ENCODE results near the gene ANKS1A.

ANKS1A gene

DNA sequence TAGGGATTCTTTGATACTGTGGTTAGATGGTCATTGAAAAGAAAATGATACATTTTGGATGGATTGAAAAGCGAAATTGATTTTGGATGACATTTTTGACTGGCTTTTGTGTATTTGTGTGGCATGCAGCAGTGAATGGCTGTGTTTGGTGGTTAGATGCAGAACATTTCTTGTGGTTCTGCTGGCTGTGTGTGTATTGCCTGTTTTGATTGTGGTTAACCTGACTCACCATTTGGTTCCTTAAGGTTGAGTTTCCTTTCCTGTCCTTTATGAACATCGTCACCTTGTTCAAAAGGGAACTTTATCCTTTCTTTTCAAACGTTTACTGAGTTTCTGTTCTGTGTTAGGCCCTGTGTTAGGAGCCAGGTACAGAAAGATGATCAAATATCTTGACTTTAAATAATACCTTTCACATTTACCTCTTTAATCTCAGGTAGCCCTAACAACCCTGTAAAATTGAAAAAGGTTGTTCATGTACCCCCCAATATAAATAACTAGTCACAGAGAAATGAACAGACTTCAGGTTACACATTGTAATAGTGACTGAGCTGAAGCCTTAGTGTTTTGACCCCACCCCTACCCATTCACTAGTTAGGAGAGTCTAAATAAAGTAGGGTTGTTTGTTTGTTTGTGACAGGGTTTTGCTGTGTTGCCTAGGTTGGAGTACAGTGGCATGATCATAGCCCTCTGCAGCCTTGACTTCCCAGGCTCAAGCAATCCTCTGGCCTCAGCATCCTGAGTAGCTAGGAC, 23.8 kb downstream of the ANKS1A start:
- H3K27ac ChIP-seq = no peak overlapping the region

GRCh38 chr6:34914358-34914757, 25.3 kb downstream of the ANKS1A start:
- TF ChIP-seq ZFX (IDR thresholded peaks at IDR 0.05) (no peak), CTCF (conservative IDR thresholded peaks at IDR 0.05) (no peak)
- H3K27ac ChIP-seq = no peak overlapping the region

More for the DNA sequence above, 23.8 kb downstream of the ANKS1A start:
- TF ChIP-seq CTCF (conservative IDR thresholded peaks at IDR 0.05) (no peak), ZFX (IDR thresholded peaks at IDR 0.05) (no peak)

DNA sequence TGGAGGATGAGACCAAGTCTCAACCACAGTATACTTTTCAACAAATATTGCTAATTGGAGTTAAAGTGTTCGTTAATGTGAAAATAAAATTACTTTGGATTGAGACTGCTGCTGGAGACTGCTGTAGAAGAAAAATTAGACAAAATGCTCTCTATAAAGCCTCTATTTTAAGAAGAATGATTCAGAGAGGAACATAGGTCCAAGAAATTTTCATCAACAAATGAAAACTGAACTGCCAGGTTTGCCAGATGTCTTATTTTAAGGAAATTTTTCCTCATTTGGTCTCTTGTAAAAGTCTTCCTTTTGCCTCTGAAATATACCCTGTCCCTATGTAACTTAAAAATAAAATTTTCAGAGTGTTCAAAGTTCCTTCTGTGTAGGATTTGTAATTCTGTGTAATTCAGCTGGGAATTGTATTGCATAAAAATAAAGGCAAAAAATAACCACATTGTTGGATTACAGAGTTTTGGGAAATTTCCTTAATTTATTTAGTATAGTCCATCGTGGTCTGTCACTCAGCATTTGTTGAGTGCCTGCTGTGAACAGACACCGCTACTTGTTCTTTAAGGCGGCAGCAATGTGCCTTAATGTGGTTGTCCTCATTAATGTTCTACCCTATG, 27.4 kb downstream of the ANKS1A start:
- TF ChIP-seq ZFX (IDR thresholded peaks at IDR 0.05) = no peak
- no peak for TF ChIP-seq CTCF (conservative IDR thresholded peaks at IDR 0.05)
- no peak overlapping the region for H3K27ac ChIP-seq

DNA sequence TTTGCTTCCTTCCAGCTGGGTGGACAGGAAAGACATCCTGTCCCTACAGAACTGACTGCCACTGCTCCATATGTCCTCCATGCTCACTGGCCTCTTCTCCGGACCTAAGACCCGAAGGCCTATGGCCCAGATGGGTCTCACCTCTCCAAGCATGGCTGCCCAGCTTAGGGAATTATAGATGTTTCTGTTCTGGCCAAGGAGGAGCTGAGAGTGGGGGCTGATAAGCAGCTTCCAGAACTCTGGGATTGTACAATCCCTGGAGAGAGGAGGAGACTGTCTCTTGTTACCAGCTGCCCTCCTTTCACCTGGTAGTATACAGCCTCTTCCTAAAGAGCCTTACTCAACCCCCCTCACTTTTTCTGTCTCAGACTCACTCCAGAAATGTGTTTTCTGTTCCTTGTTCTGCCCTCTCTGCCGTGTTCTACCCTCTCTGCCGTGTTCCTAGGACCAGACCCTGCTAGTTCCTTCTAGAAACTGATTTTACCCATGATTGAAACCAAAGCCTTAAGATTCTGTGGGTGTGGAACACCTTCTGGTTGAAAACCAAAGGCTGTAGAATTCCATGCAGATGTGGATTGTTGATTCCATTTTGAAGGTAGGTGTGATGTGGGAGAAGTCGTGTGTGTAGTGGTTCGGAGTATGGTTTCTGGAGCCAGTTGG, 28.7 kb downstream of the ANKS1A start:
- no peak overlapping the region for H3K27ac ChIP-seq
- no peak for TF ChIP-seq ZFX (IDR thresholded peaks at IDR 0.05)
- TF ChIP-seq CTCF (conservative IDR thresholded peaks at IDR 0.05) = no peak

DNA sequence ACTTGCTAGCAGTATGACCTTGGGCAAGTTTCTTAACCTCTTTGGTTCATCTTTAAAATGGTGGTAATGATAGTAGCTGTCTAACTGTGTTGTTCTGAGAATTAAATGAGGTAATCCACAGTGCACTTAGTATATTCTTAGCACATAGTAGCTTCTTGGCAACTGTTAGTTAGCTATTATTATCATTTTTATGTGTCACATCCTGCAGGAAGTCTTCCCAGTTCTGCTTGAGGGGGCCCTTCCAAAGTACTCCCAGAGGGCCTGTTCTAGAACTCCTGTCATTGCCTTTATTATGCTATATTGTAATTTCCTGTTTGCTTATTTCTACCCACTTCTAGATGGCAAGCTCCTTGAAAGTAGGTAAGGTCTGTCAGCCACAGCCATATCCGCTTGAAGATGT, 30.6 kb downstream of the ANKS1A start:
- no peak for TF ChIP-seq ZFX (IDR thresholded peaks at IDR 0.05)
- no peak overlapping the region for H3K27ac ChIP-seq

GRCh38 chr6:34920097-34920496, 31.0 kb downstream of the ANKS1A start:
- no peak overlapping the region for H3K27ac ChIP-seq
- TF ChIP-seq CTCF (conservative IDR thresholded peaks at IDR 0.05) = no peak
- no peak for TF ChIP-seq ZFX (IDR thresholded peaks at IDR 0.05)

DNA sequence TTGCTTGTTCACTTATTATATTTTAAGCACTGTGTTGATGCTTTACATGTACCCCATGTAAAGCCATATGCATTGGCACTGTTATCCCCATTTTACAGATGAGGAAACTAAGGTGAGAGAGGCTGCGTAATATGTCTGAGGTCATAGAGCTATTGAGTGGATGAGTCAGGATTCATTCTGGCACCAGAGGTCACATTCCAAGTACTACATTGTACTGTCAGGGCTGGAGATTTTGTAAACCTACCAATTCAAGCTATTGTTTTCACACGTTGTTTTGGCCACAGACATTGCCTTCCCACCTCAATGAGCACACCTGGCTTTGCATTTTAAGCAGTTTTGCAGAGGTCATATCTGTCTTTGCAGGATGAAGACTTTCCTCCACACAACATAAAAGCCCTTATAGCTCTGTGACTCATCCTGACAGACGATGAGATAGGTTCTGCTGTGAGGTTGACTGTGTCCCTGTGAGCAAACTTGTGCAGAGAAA, 33.2 kb downstream of the ANKS1A start:
- no peak for TF ChIP-seq CTCF (conservative IDR thresholded peaks at IDR 0.05)
- no peak for TF ChIP-seq ZFX (IDR thresholded peaks at IDR 0.05)
- no peak overlapping the region for H3K27ac ChIP-seq

Data from C4-2B (cell line).